GM12874 (cell line): ENCODE measurements around the gene BPIFA1.

ENCODE experiments used
- TF ChIP-seq, protein P1 (sequence below): IDR thresholded peaks from 2 replicates; pipeline ENCODE4 v1.5.1; 2011; ENCODE audit warnings: low read depth, mild to moderate bottlenecking, control low read depth, low read length, moderate library complexity; ENCODE audit not compliant: insufficient read depth

The BPIFA1 gene

GRCh38 chr20:33239418-33239817 is 3.6 kb downstream of the BPIFA1 start:
- TF ChIP-seq, protein P1, sequence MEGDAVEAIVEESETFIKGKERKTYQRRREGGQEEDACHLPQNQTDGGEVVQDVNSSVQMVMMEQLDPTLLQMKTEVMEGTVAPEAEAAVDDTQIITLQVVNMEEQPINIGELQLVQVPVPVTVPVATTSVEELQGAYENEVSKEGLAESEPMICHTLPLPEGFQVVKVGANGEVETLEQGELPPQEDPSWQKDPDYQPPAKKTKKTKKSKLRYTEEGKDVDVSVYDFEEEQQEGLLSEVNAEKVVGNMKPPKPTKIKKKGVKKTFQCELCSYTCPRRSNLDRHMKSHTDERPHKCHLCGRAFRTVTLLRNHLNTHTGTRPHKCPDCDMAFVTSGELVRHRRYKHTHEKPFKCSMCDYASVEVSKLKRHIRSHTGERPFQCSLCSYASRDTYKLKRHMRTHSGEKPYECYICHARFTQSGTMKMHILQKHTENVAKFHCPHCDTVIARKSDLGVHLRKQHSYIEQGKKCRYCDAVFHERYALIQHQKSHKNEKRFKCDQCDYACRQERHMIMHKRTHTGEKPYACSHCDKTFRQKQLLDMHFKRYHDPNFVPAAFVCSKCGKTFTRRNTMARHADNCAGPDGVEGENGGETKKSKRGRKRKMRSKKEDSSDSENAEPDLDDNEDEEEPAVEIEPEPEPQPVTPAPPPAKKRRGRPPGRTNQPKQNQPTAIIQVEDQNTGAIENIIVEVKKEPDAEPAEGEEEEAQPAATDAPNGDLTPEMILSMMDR = no peak

DNA sequence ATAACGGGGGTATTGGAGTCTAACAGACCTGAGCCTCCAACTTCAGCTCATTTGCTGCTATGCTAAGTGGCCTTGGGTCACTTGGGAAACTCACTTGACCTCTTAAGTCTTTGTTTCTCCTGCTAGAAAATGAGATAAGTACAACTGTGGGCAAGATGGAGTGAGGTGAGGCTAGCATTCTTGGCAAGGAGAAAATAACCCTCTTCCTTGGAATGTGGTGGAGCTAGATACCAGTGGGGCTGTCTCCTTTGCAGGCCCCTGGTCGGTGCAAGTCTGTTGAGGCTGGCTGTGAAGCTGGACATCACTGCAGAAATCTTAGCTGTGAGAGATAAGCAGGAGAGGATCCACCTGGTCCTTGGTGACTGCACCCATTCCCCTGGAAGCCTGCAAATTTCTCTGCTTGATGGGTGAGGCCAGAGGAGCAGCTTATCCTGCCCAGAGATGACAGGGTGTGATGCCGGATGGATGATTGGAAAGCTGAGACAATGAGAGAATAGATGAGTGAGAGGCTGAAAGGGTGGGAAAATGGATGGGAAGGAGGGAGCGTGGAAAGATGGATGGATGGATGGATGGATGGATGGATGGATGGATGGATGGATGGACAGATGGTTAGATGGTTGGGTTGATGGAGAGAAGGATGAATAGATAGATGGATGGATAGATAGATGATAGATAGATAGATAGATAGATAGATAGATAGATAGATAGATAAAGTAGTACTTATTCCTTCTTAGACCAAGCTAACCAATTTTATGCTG is 4.4 kb downstream of the BPIFA1 start:
- TF ChIP-seq, protein P1 = no peak

- TF ChIP-seq, protein P1 = no peak
These were observed 5.1 kb downstream of the BPIFA1 start for GRCh38 chr20:33240923-33241322.

- TF ChIP-seq, protein P1 = no peak
These were observed 6.7 kb downstream of the BPIFA1 start for GRCh38 chr20:33242319-33243100.

GRCh38 chr20:33246077-33246476 is 10.3 kb downstream of the BPIFA1 start:
- TF ChIP-seq, protein P1 = no peak

GRCh38 chr20:33249456-33249855 is 13.7 kb downstream of the BPIFA1 start:
- TF ChIP-seq, protein P1 = no peak

- TF ChIP-seq, protein P1 = no peak
These were observed 14.9 kb downstream of the BPIFA1 start for GRCh38 chr20:33250666-33251065.
